HepG2 (cell line): ENCODE measurements around the gene THY1. TPM values are rescaled to one million over a fixed set of nuclear protein-coding genes. Genes with fewer than 3 reads are reported as not detected.

Experiments used
- ATAC-seq: fragments of 200-7000 bp; cut with Tn5 transposase; 3 replicates; pipeline ENCODE4 v1.9.1; 2020; ENCODE audit warnings: mild to moderate bottlenecking, moderate library complexity
- BruUV-seq: library from RNA; stranded (reverse); fragments of 400-500 nt; replicated peaks from 2 replicates; lab custom pipeline; 2021; lab: Mats Ljungman, UMichigan
- CTCF ChIA-PET: fragments of 300-600 bp; formaldehyde crosslinking; extraction: SDS; loops from one replicate; lab custom pipeline; 2021; ENCODE audit warnings: low total read pairs, inconsistent platforms, low intra/inter-chr PET ratio; lab: Yijun Ruan, JAX
- POLR2A ChIA-PET: fragments of 350-600 bp; sonication (Branson Sonifier 250); formaldehyde crosslinking; loops from one replicate; lab custom pipeline; 2020; ENCODE audit warnings: antibody characterized with exemption, inconsistent platforms; lab: Yijun Ruan, JAX
- DNase-seq: peaks from one replicate; pipeline ENCODE4 v3.0.0-alpha.2; 2015; ENCODE audit warnings: low spot score
- FAIRE-seq: peaks from 3 replicates; lab custom pipeline; 2011; peaks lifted over from hg19 to GRCh38; lab: Jason Lieb, UNC
- H2AFZ ChIP-seq: one replicate; pipeline ENCODE4 v1.6.1; 2011; ENCODE audit warnings: low read length, inconsistent platforms
- H3K27ac ChIP-seq: fragments of 300-600 bp; 3 replicates; pipeline ENCODE4 v1.8.0; 2011; ENCODE audit warnings: mixed run types, mild to moderate bottlenecking, mixed read lengths, low read length, inconsistent platforms; ENCODE audit not compliant: insufficient read depth; ENCODE audit errors: extremely low read length
- H3K27me3 ChIP-seq, 2 experiments: fragments of 200-600 bp in 1 of 2; 2 replicates in 1 of 2; 3 replicates in 1 of 2; pipeline versions ENCODE4 v1.6.0 to v1.8.0; 2011; ENCODE audit warnings: low read length in 2 of 2, mild to moderate bottlenecking in 2 of 2, moderate library complexity in 2 of 2, inconsistent platforms in 1 of 2; ENCODE audit not compliant: insufficient read depth in 2 of 2, control insufficient read depth in 1 of 2
- H3K36me3 ChIP-seq, 2 experiments: fragments of 200-600 bp in 1 of 2; replicated peaks in 1 of 2; 2 replicates in 1 of 2; 3 replicates in 1 of 2; pipeline versions ENCODE4 v1.5.1 to v1.8.0; 2011; ENCODE audit warnings: low read length in 2 of 2, inconsistent platforms in 1 of 2; ENCODE audit not compliant: insufficient read depth in 2 of 2, control insufficient read depth in 1 of 2
- H3K4me1 ChIP-seq: 2 replicates; pipeline ENCODE4 v1.5.1; 2012; ENCODE audit warnings: low read length, inconsistent platforms; ENCODE audit not compliant: insufficient read depth
- H3K4me2 ChIP-seq: 2 replicates; pipeline ENCODE4 v1.6.0; 2011; ENCODE audit warnings: low read depth, low read length, inconsistent platforms
- H3K4me3 ChIP-seq, 3 experiments: fragments of 200-600 bp in 1 of 3; sonication (generic), shearing (Covaris generic) in 1 of 3; replicated peaks in 1 of 3; 2 replicates each; pipeline ENCODE4 v1.5.1; 2011 to 2016; ENCODE audit warnings: low read length in 3 of 3, inconsistent platforms in 2 of 3, low read depth in 2 of 3, mild to moderate bottlenecking in 2 of 3, control low read depth in 1 of 3, mixed read lengths in 1 of 3; ENCODE audit not compliant: insufficient read depth in 1 of 3
- H3K79me2 ChIP-seq: one replicate; pipeline ENCODE4 v1.6.1; 2011; ENCODE audit warnings: low read length, inconsistent platforms; ENCODE audit not compliant: insufficient read depth
- H3K9ac ChIP-seq: 2 replicates; pipeline ENCODE4 v1.6.0; 2011; ENCODE audit warnings: mild to moderate bottlenecking, low read depth, low read length, inconsistent platforms; ENCODE audit not compliant: insufficient read depth
- H3K9me3 ChIP-seq: 2 replicates; pipeline ENCODE4 v1.5.1; 2012; ENCODE audit warnings: mild to moderate bottlenecking, low read length
- H4K20me1 ChIP-seq: 2 replicates; pipeline ENCODE4 v1.6.0; 2011; ENCODE audit warnings: inconsistent platforms, mild to moderate bottlenecking, low read length, moderate library complexity; ENCODE audit not compliant: insufficient read depth
- ETV6 ChIP-seq: sonication (generic); formaldehyde crosslinking; conservative IDR thresholded peaks from 2 replicates; pipeline ENCODE4 v1.4.0; 2020; ENCODE audit warnings: missing genetic modification reagents
- GATA4 ChIP-seq: sonication (generic); IDR thresholded peaks from 2 replicates; pipeline ENCODE4 v1.6.1; 2016; ENCODE audit warnings: antibody characterized with exemption, low read depth, borderline replicate concordance
- NFE2L1 ChIP-seq: sonication (generic); formaldehyde crosslinking; IDR thresholded peaks from 2 replicates; pipeline ENCODE4 v1.4.0; 2020; ENCODE audit warnings: missing genetic modification reagents, mild to moderate bottlenecking, borderline replicate concordance
- ZMYM4 ChIP-seq: sonication (generic); formaldehyde crosslinking; IDR thresholded peaks from 2 replicates; pipeline ENCODE4 v1.8.1; 2023; ENCODE audit warnings: mild to moderate bottlenecking, missing genetic modification reagents
- ZNF672 ChIP-seq: sonication (generic); formaldehyde crosslinking; IDR thresholded peaks from 2 replicates; pipeline ENCODE4 v1.8.1; 2022; ENCODE audit warnings: missing genetic modification reagents
- WGBS: methylation state at CpG from one replicate; pipeline ENCODE4 v1.1.6; 2017; ENCODE audit warnings: low lambda C conversion rate; 5-methylcytosine and 5-hydroxymethylcytosine counted together
- in situ Hi-C: cut with HindIII; loops from 2 replicates; pipeline ENCODE4 v1.10.0; 2017; ENCODE audit warnings: low pct_unique_long_range_greater_than_20kb; ENCODE audit not compliant: extremely low pct_ligation_motif_present
- intact Hi-C: fragments of 100-400 bp; cut with micrococcal nuclease; formaldehyde crosslinking; loops from one replicate; pipeline ENCODE4 v1.10.0; 2022; ENCODE audit not compliant: unreplicated experiment
- polyA plus RNA-seq, 8 experiments: library from polyadenylated mRNA; depleted of rRNA in 3 of 8; stranded (reverse) in 7 of 8; unstranded in 1 of 8; fragments of >200 nt; fragmentation: Illumina TruSeq in 4 of 8; extraction: Trizol in 4 of 8; gene quantifications; 2 replicates each; pipeline versions ENCODE4 v1.2.1 to v1.2.3, GENCODE V29; 2011 to 2016; ENCODE audit warnings: low read depth in 4 of 8, missing spikeins in 1 of 8, mixed read lengths in 1 of 8; ENCODE audit not compliant: insufficient read depth in 1 of 8
- total RNA-seq, 5 experiments: library from RNA; depleted of rRNA; stranded (reverse); fragments of >200 nt; fragmentation: Illumina TruSeq; extraction: Trizol; gene quantifications; 2 replicates each; pipeline ENCODE4 v1.2.3, GENCODE V29; 2016; ENCODE audit warnings: low read depth in 1 of 5
- TF ChIP-seq, protein P1 (sequence below): sonication (generic); formaldehyde crosslinking; IDR thresholded peaks from 2 replicates; pipeline ENCODE4 v1.9.0; 2021; ENCODE audit warnings: missing genetic modification reagents, mild to moderate bottlenecking, borderline replicate concordance
- TF ChIP-seq, protein P2 (sequence below): sonication (generic); formaldehyde crosslinking; IDR thresholded peaks from 2 replicates; pipeline ENCODE4 v1.5.1; 2020; ENCODE audit warnings: missing genetic modification reagents, mild to moderate bottlenecking, borderline replicate concordance

The THY1 gene
- total and polyA plus RNA-seq, 2 of the 13 experiments (the other 11 are each of a cell fraction or from before 2014, with no cell fraction given) = not detected

DNA sequence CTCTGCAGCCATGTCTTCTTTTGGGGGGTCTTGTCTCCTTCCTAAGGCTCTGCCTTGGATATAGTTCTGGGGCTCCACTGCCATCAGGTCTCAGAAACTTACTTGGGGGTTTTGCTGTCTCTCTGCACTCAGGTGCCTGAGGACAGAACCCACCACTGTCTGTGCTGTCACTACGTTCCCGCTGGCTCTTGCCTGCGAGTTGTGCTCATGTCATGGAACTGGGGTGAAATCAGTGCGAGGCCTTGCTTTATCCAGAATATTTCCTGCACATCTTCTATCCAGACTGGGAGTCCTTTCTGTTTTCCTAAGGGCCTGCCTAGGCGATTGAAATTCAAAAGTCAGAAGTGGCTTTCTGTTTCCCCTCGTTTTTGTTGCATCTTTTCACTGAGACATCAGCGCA, 34.9 kb downstream of the THY1 start:
- H3K79me2 ChIP-seq = no peaks in the 10 kb centered on the region
- peaks cover 11% of the 10 kb centered on the region for H3K4me1 ChIP-seq
- WGBS = 87% methylated on average over 7 of the region's 7 CpGs
- CTCF ChIA-PET = no interaction called here
- H3K9me3 ChIP-seq = no peaks in the 10 kb centered on the region
- intact Hi-C loops (no loop called here), in situ Hi-C loops (no loop called here)
- H3K36me3 ChIP-seq = no peaks in the 10 kb centered on the region
- TF ChIP-seq ZMYM4 (CRISPR knock-in tag) = no peak
- H3K4me3 ChIP-seq = no peak overlapping the region
- FAIRE-seq (no peak), ATAC-seq (no peak), DNase-seq (no peak)
- H3K27me3 ChIP-seq = no peaks in the 10 kb centered on the region; a peak in 1 of 5 replicates
- no peak overlapping the region for H3K9ac ChIP-seq
- BruUV-seq = no TSS peak
- no peak overlapping the region for H2AFZ ChIP-seq
- H3K27ac ChIP-seq = no peak overlapping the region
- H3K4me2 ChIP-seq = no peak overlapping the region
- no peaks in the 10 kb centered on the region; the same call in 1 of the 2 replicates for H4K20me1 ChIP-seq
- POLR2A ChIA-PET = no interaction called here

DNA sequence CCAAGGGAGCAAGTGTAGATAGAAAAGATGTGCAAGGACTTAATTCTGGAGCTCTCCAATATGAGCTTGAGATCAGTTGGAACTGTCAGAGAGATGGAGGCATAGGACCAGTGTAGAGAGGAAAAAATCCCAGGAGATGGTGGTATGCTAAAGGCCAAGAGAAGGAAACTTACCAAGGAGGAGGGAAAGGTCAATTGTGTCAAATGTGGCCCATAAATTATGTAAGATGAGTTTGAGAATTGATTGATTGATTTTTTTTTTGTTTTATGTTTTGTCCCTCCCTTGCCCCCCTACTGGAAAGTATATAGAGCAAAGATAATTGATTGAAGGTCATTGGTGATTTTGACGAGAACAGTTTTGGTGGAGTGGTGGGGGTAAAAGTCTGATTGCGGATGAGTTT, 38.6 kb downstream of the THY1 start:
- H4K20me1 ChIP-seq = no peaks in the 10 kb centered on the region
- DNase-seq = no peak
- WGBS = 90% methylated on average over 2 of the region's 2 CpGs
- no peak for FAIRE-seq
- peaks cover 2% of the 10 kb centered on the region for H3K79me2 ChIP-seq
- no peak overlapping the region for H3K9ac ChIP-seq
- CTCF ChIA-PET = no interaction called here
- no peak overlapping the region for H3K4me3 ChIP-seq
- no peak for ATAC-seq
- H3K27me3 ChIP-seq = no peaks in the 10 kb centered on the region; a peak in 2 of 5 replicates
- BruUV-seq = no TSS peak
- intact Hi-C loops = no loop called here
- H3K36me3 ChIP-seq = no peaks in the 10 kb centered on the region
- H2AFZ ChIP-seq = no peak overlapping the region
- in situ Hi-C loops = no loop called here
- no peak overlapping the region for H3K4me2 ChIP-seq
- POLR2A ChIA-PET = no interaction called here
- H3K4me1 ChIP-seq = peaks cover 41% of the 10 kb centered on the region
- no peak overlapping the region for H3K27ac ChIP-seq
- H3K9me3 ChIP-seq = no peaks in the 10 kb centered on the region
- TF ChIP-seq GATA4 = no peak
- TF ChIP-seq, protein P1, sequence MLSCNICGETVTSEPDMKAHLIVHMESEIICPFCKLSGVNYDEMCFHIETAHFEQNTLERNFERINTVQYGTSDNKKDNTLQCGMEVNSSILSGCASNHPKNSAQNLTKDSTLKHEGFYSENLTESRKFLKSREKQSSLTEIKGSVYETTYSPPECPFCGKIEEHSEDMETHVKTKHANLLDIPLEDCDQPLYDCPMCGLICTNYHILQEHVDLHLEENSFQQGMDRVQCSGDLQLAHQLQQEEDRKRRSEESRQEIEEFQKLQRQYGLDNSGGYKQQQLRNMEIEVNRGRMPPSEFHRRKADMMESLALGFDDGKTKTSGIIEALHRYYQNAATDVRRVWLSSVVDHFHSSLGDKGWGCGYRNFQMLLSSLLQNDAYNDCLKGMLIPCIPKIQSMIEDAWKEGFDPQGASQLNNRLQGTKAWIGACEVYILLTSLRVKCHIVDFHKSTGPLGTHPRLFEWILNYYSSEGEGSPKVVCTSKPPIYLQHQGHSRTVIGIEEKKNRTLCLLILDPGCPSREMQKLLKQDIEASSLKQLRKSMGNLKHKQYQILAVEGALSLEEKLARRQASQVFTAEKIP = no peak
- TF ChIP-seq, protein P2, sequence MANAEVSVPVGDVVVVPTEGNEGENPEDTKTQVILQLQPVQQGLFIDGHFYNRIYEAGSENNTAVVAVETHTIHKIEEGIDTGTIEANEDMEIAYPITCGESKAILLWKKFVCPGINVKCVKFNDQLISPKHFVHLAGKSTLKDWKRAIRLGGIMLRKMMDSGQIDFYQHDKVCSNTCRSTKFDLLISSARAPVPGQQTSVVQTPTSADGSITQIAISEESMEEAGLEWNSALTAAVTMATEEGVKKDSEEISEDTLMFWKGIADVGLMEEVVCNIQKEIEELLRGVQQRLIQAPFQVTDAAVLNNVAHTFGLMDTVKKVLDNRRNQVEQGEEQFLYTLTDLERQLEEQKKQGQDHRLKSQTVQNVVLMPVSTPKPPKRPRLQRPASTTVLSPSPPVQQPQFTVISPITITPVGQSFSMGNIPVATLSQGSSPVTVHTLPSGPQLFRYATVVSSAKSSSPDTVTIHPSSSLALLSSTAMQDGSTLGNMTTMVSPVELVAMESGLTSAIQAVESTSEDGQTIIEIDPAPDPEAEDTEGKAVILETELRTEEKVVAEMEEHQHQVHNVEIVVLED (CRISPR knock-in tag) = no peak
- no peak for TF ChIP-seq ETV6 (CRISPR knock-in tag)
- TF ChIP-seq ZNF672 = no peak
- no peak for TF ChIP-seq NFE2L1 (CRISPR knock-in tag)
